GM08714 (cell line): ENCODE results near the gene SNN.

Experiments used
- H3K4me3 ChIP-seq: fragments of 200-500 bp; sonication (Bioruptor generic); 2 replicates; pipeline ENCODE4 v1.5.1; 2014; ENCODE audit warnings: mild to moderate bottlenecking, low read length, inconsistent platforms
- ZNF274 ChIP-seq: IDR thresholded peaks from 2 replicates; pipeline ENCODE4 v1.6.1; 2012; ENCODE audit warnings: mild to moderate bottlenecking, low read depth, low read length

Gene SNN

DNA sequence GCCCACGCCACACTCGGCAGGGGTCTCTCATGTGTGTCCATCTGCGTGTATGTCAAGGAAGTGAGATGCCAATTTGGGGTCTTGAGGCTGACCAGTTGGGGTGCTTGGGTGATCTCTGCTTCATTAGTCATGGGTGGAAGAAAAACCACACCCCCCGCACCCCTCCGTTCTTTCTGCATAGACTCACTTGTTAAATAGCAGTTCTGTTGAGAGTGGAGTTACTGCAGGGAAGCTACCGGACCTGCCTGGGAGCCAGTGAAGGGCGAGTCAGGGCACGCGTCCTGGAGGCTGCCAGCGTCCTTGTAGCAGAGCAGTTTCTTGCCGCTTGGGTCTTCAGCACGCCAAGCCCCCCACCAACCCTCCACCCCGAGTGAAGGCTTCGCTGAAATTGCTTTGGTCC, 8.5 kb downstream of the SNN start:
- TF ChIP-seq ZNF274 = no peak
- no peak overlapping the region for H3K4me3 ChIP-seq

DNA sequence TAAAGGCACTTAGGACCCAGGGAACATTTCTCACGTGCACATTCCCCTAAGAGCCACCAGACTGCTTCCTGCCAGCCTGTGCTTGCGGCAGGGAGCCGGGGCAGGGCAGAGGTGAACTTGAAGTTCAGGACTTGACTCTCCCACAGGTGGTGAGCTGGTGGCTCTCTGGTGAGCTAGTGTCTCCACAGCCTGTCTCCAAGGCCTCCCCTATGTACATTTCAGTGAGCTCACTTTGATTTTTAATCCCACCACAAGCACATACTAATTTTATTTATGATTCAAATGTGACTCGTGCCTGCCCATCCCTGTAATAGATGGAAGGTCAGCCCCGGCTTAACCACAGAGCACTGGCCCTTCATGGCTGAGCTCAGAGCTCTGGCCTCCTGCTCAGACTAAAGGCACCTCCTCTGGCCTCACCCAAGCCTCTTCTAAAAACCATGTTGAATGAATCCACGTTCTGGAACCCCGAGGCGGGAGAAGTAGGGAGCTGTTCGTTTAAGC, 9.2 kb downstream of the SNN start:
- no peak overlapping the region for H3K4me3 ChIP-seq
- no peak for TF ChIP-seq ZNF274

DNA sequence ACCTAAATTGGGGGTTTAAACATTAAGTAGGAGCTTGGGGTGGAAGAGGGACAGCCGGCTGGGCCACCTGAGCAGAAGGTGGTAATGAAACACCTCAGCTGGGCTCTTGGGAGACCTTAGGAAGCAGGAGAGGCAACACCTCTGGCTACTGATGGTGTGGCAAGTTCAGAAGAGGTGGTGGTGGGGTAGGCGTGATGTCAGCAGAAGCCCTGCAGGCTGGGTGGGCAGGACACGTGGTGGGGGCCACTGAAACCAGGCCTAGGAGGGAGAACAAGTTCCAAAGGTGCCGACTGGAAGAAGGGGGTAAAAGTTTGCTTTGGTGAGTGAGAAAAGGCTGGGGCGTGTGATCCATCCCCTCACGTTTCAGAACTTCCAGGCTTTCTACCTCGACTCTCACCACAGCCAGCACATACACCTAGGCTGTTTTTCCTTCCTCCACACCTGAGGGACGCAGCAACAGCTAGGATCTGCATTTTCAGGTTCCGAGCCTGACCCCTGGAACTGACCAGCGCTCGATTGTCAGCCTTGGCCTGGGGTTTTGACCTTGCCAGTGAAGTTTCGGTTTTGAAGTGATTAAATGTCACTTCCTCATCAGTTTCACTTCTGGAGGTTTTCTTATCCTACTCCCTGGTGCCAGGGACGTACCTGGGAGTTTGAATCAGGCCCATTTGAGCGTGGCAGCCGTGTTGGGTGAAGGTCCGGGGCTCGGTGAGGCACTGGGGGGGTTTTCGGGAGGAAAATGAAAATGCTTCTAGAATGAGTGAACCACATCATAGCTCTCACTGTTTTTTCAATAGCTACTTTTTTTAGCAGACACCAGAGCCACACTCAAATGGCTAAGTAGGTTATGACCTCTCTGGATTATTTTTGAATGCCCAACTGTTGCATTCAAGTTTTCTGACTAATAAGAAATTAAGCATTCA, 10.0 kb downstream of the SNN start:
- TF ChIP-seq ZNF274 = no peak
- no peak overlapping the region for H3K4me3 ChIP-seq

DNA sequence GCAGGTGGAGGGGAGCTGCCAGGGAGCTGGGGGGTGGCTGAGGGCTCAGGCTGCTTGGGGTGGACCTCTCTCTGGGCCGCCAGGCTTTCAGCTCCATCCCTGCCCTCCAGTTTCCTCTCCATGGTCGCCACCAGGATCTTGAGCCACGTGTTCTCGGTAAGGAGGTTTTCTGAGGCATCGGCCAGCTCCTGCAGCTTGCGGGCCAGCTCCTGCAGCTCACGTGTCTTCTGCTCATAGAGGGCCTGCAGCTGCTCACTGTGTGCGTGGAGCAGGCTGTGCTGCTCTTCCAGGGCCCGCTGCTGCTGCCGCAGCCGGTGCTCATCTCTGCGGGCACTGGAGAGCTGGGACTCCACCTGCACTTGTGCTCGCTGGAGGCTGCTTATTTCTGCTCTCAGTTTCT, 11.0 kb downstream of the SNN start:
- TF ChIP-seq ZNF274 = no peak
- H3K4me3 ChIP-seq = peak overlapping the region; percentile 6; the same call in 1 of the 2 replicates

DNA sequence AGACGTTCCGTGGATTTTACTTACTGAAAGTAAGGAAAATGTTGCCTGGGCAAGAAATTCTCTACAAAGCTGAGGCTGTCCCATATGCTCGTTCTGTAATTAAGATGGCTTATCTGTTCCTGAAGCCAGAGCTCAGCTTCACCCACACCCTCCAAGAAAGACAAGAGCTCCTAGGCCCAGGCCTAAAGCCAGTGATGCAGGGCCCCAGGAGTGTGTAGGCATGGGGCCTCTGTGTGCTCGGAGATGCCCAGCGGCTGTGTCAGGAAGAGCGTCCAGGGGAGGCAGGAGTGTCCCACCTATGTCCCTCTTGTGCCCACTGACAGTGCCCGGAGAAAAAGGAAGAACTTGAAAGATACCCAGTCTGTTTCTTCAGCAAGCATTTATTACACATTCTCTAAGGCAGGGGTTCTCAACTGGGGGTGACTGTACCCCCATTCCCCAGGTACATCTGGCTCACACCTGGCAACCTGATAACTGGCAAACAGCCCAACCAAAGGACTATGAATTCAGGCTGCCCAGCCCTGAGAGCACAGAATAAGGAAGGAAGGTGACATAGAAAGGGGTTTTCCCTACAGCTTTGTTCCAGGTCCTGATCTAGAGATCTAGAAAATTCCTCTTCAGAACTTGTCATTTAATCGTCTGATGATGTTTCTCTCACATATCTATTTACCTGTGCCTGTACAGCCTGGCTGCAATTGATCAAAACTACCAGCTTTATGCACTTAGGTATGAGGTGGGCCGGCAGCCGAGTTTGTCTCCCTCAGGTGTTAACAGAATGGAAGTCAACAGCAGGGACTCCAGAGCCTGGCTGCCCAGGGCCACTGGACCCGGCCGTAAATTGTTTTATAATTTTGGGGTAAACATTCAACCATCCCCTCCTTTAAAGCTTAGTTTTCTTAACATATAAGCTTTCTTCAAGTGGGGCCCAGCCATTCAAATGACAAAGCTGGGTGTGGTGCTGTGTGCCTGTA, 12.0 kb downstream of the SNN start:
- H3K4me3 ChIP-seq = no peak overlapping the region; the same call in 1 of the 2 replicates
- no peak for TF ChIP-seq ZNF274

DNA sequence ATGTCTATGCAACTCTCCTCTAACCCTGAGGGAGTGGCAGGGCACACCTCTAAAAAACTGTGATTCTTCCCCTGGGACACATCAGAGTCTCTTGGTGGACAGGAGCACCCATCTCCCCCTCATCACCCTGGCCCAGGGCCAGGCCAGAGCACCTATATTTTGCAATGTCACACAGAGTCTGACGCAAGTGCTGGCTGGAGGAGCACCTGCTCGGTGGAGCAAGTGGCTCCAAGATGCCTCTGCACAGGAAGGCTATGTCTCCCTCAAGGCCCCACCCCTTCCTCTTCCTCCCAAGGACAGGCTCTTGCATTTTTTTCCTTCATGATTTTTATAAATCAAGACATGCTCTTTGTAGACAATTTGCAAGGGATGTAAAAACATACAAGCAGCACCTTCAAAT, 13.3 kb downstream of the SNN start:
- TF ChIP-seq ZNF274 = no peak
- H3K4me3 ChIP-seq = no peak overlapping the region; the same call in 1 of the 2 replicates

- peak overlapping the region; percentile 4; the same call in 1 of the 2 replicates for H3K4me3 ChIP-seq
- TF ChIP-seq ZNF274 = no peak
These were observed 13.9 kb downstream of the SNN start for GRCh38 chr16:11681976-11682654.

- TF ChIP-seq ZNF274 = no peak
- H3K4me3 ChIP-seq = no peak overlapping the region; the same call in 1 of the 2 replicates
These were observed 14.4 kb downstream of the SNN start for GRCh38 chr16:11682655-11683096.

DNA sequence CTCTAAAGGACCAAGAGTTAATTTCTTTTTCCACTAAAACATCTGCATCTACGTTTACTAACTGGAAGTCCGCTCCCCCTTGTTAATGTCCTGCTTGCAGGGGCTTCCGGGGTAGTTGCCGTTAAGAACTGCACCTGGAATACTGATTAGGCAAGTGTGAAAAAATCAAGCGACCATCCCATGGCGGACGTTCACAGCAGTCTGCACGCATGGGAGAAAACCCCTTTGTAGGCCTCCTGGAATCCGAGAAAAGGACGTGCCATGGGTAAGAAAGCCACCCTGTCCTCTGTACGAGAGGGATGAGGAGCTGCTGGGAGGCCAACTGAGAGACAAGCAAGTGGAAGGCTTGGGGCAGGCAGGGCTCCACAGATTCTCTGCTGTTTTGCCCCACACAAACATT, 14.9 kb downstream of the SNN start:
- no peak for TF ChIP-seq ZNF274
- H3K4me3 ChIP-seq = peak overlapping the region; percentile 5; the same call in 1 of the 2 replicates

- H3K4me3 ChIP-seq = no peak overlapping the region
- TF ChIP-seq ZNF274 = no peak
These were observed 16.2 kb downstream of the SNN start for GRCh38 chr16:11684231-11685025.

- no peak overlapping the region for H3K4me3 ChIP-seq
- TF ChIP-seq ZNF274 = no peak
These were observed 17.8 kb downstream of the SNN start for GRCh38 chr16:11685844-11686618.

DNA sequence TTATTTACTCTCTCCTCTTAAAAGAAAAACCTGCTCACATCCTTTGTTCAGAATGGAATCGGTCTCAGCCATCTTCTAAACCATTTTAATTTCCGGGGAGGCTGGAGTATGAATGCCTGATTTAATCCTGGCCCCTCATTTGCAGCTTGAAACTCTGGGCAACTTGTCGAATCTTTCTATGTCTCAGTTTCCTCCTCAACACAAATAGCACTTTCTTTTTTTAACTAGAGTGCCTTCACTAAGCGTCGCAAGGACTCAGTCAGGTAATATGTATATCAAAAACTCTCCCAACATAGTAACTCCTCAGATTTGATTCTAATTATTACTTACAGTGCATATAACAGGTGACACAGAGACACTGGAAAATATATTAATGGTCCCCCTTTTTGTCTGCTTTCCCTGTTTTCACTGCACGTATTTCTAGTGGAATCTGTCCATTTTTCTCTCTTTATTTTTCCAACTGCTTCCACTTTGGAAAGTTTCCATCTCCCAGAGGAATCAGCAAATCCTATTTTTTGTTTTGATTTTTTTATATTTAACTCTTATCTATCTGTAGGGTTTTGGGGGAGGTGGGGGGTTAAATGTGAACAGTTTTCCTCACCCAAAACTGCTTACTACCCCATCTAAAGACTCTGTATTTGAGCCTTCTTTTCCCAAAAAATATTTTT, 18.6 kb downstream of the SNN start:
- no peak overlapping the region for H3K4me3 ChIP-seq
- TF ChIP-seq ZNF274 = no peak
